KOPT-K1 (cell line): ENCODE data around the gene FHIT.
"Not testable (repeated sequence)": the region's sequence is repeated elsewhere in the genome, so short reads cannot be mapped to it uniquely, and the experiment has no call there.

Experiments used
- H3K27ac ChIP-seq: fragments of 200-600 bp; sonication (generic); 2 replicates; pipeline ENCODE4 v1.5.1; 2016; ENCODE audit warnings: antibody characterized with exemption, mild to moderate bottlenecking, low read depth, low read length; ENCODE audit not compliant: poor library complexity, severe bottlenecking
- H3K36me3 ChIP-seq: fragments of 200-600 bp; sonication (generic); 2 replicates; pipeline ENCODE4 v1.5.1; 2017; ENCODE audit warnings: antibody characterized with exemption, mild to moderate bottlenecking, low read length, moderate library complexity; ENCODE audit not compliant: insufficient read depth
- H3K9me3 ChIP-seq: fragments of 200-600 bp; sonication (generic); 2 replicates; pipeline ENCODE4 v1.5.1; 2017; ENCODE audit warnings: antibody characterized with exemption, low read length, mild to moderate bottlenecking; ENCODE audit not compliant: insufficient read depth, poor library complexity, severe bottlenecking

Gene FHIT

DNA sequence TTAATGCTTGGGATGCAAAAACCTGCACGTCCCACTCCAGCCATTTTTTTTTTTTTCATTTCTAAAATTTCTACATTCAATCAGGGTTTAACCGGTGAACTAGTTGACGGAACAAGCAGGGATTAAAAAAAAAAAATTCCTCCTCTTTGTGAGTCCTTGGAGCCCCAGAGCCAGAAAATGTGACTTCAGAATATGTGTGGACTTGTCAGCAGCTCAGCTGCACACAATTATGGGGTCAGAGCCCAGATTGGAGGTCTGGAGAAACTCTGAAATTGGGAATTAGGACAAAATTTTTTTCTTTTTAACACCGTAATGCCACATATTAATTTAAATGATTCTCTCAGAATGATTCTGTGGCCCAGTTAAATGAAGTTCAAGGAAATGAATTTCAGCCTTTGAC lies 1280.5 kb downstream of the FHIT start:
- H3K36me3 ChIP-seq = peaks cover 32% of the 10 kb centered on the region
- H3K27ac ChIP-seq = no peak overlapping the region
- H3K9me3 ChIP-seq = no peaks in the 10 kb centered on the region

DNA sequence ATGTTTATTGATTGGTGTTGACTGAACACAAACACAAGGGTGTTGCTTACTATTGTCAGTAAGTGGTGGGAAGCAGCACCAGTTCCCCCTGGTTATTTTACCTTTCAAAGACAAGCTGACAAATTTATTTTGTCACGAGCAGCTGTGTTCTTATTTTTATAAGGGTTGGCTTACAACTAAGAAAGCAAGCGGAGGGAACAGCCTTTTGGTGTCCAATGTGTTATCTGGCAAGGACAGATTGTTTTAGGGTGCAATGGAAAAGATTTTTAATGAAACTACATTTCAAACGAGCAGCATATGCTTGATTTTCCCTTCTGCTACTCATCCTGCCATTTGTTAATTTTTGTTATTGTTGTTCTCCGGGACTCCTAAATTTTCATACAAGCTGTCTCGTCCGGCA lies 1280.9 kb downstream of the FHIT start:
- Histone ChIP-seq H3K27ac (no peak overlapping the region), H3K36me3 (peaks cover 32% of the 10 kb centered on the region), H3K9me3 (no peaks in the 10 kb centered on the region)

DNA sequence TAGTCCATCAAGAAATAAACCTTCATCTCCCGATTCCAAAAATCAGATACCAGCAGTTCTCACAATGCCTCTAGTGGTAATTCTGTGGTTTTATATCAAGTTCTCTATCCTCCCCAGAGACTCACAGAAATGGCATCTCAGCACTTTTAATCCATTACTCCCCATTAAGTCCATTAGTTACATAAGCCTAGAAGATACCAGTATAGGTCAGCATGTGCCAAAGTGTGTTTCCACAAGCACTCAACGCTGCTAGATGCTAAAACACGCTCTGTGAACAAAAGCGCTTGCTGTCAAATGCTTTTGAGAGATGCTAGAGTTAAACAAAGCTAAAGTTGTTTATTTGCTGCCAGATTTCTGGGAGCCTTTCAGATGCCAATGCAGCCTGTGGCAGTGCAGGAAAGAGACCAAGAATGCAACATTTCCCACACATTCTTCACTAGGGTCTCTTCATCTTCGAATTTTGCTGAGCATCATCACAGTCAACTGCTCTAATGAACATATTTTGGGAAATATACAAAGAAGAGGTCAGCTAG lies 1282.7 kb downstream of the FHIT start:
- Histone ChIP-seq H3K9me3 (no peaks in the 10 kb centered on the region), H3K27ac (no peak overlapping the region), H3K36me3 (peaks cover 20% of the 10 kb centered on the region)

DNA sequence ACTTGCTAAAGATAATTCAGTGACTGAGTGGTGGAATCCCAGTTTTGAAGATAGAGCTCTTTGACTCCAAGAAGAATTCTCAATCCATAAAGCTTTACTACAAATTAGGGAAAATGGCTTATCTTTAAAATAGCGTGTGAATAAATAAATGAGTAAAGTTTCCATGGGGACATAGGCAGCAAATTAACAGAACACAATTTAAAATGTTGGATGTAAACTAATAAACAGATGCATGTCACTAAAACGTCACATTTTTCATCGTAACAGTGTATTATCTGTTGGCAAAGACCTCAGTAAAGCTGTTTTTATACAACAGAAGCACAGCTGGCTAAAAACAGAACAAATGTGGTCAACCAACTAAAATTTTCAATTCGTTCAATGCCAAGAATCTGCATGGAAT lies 1287.6 kb downstream of the FHIT start:
- Histone ChIP-seq H3K9me3 (peaks cover 17% of the 10 kb centered on the region), H3K27ac (no peak overlapping the region)

DNA sequence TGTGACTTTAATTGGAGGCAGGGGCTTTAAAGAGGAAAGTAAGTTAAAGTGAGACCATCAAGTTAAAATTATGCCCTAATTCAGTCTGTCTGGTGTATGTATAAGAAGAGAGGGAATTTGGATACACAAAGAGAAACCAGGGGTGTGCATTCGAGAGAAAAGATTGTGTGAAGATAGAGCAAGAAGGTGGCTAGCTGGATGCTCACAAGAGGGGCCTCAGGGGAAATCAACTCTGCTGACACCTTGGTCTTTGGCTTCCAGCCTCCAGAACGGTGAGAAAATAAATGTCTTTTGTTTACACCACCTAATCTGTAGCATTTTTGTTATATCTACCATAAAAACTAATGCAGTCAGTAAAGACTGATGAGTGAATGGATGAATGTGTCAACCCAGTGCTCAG lies 1294.1 kb downstream of the FHIT start:
- Histone ChIP-seq H3K36me3 (peaks cover 60% of the 10 kb centered on the region), H3K9me3 (peaks cover 19% of the 10 kb centered on the region), H3K27ac (no peak overlapping the region)

More for the DNA sequence above, 1287.6 kb downstream of the FHIT start:
- peaks cover 18% of the 10 kb centered on the region; the same call in 1 of the 2 replicates for H3K36me3 ChIP-seq

DNA sequence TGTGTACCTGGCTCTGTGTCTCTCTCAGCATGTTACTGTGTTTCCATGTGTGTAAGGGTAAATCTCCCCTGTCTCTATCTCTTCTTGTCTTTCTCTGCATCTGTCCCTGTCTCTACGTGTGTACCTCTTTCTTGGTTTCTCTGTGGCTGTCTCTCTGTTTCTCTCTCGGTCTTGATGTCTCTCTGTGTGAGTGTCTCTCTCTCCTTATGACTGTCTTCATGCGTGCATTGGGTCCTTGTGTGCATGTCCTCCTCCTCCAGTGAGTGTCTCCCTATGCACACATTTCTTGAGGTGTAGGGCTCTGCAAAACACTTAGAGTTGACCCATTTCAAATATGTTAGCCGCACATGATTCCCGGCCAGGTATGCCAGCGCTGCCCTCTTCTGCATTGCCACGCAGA lies 1298.1 kb downstream of the FHIT start:
- H3K36me3 ChIP-seq = peaks cover 46% of the 10 kb centered on the region
- peaks cover 13% of the 10 kb centered on the region for H3K9me3 ChIP-seq
- H3K27ac ChIP-seq = no peak overlapping the region

DNA sequence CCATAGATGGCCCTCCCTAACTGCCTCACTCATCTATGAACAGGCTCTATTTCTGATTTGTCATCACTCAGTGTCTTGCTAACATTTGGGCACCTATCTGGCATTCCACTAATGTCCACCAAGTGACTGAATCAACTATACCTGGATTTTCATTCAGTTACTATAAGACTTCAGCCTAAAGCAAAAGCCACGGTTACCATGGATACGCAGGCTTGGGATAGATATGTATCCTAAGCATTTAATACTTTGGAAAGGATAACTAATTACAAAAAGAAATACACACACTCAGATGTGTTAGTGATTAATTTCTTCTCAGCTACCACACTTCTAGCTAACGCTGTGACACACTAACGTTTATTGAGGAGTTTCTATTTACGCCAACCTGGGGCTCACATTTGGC lies 1301.9 kb downstream of the FHIT start:
- no peak overlapping the region for H3K27ac ChIP-seq
- H3K36me3 ChIP-seq = peaks cover 31% of the 10 kb centered on the region
- peaks cover 13% of the 10 kb centered on the region for H3K9me3 ChIP-seq

DNA sequence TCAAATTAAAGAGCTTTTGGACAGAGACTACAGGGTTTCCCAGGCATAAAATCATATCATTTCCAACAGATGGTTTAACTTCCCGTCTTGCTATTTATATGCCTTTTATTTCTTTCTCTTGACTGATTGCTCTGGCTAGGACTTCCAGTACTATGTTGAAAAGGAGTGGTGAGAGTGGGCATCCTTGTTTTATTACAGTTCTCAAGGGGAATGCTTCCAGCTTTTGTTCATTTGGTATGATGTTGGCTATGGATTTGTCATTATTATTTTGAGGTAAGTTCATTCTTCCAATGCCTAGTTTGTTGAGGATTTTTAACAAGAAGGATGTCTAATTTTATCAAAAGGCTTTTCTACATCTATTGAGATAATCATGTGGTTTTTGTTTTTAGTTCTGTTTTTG lies 1304.9 kb downstream of the FHIT start:
- 0 out of 2 replicates have a peak, but pooled peaks cover 4% of the 10 kb centered on the region for H3K36me3 ChIP-seq
- peaks cover 13% of the 10 kb centered on the region for H3K9me3 ChIP-seq

DNA sequence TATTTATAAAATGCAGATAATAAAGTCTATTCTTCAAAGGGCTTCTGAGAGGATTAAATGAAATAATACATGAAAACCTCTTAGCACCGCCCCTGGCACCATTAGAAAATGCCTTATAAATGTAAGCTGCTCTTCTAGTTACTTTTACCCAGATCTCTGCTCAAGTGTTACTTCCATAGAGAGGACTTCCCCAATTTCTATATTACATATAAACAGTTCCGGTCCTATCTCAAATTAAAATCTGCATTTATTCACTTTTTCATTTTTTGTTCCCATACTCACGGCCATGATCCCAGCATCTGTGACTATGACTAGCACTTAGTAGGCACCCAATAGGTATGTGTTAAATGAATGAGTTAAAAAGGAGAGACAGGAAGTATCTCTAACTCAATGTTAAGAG lies 1310.5 kb downstream of the FHIT start:
- Histone ChIP-seq H3K36me3 (no peaks in the 10 kb centered on the region), H3K9me3 (peaks cover 1% of the 10 kb centered on the region), H3K27ac (no peak overlapping the region)

More for the DNA sequence above, 1304.9 kb downstream of the FHIT start:
- H3K27ac ChIP-seq = no peak overlapping the region

DNA sequence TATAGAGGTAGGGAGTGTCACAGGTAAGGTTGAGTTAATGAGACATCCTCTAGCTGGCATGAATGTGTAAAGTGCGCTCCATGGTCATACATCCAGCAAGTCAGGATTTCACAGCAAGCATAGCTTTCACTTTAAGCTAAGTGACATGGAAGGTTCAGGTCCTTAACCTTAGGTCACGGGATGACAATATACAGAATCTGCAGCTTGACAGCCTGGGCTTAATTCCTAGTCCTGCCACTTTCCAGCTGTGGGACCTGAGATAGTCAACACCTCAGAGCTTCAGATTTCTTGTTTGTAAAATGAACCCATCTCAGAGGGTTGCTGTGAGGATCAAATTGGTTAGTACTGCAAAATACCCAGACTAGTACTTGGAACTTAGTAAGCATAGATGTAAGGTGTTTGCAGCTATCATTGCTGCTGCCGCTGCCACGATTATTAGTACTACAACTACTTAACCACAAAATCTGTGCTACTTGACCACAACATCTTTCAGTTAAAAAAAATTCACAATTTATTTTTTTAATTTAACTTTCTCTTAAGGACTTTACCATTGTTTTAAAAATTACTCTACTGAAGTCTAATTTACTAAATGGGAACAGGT lies 1311.3 kb downstream of the FHIT start:
- H3K27ac ChIP-seq = no peak overlapping the region
- no peaks in the 10 kb centered on the region for H3K9me3 ChIP-seq
- peaks cover 7% of the 10 kb centered on the region; the same call in 1 of the 2 replicates for H3K36me3 ChIP-seq

DNA sequence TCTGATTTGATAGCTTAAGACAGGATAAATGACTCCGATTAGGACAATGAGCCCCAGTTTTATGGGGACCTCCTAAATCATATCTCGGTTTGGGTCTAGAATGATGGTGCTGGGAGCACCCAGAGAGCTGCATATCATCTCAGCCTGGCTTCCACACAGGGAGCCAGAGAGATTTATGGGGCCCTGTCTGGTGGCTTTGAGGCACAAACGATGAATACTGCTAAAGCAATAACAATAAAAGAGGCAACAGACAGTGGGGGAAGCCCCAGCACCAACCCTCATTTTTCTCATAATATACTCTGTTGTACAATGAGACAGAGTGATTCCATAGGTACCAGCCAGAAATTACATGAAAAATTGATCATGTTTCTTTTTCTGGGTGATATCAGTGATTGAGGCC lies 1312.4 kb downstream of the FHIT start:
- H3K27ac ChIP-seq = no peak overlapping the region
- peaks cover 12% of the 10 kb centered on the region; the same call in 1 of the 2 replicates for H3K36me3 ChIP-seq
- H3K9me3 ChIP-seq = no peaks in the 10 kb centered on the region

DNA sequence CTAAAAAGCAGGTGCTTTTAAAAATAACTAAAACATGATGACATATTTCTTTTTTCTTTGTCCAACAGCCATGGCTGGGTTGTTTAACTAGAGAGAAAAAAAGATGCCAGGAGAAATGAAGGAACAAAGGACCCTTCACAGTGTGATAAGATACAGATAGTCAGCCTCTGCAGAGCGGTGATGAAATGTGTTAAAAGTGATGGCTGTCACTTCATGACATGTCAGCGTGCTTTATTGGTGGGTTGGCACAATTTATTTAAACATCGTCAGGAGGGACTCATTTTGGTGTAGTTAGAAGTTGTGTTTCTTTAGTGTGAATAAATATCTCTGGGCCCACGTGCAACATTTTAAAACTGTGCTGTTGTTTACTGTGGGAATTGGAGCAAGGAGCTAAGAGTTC lies 1314.1 kb downstream of the FHIT start:
- Histone ChIP-seq H3K27ac (no peak overlapping the region), H3K9me3 (no peaks in the 10 kb centered on the region)

DNA sequence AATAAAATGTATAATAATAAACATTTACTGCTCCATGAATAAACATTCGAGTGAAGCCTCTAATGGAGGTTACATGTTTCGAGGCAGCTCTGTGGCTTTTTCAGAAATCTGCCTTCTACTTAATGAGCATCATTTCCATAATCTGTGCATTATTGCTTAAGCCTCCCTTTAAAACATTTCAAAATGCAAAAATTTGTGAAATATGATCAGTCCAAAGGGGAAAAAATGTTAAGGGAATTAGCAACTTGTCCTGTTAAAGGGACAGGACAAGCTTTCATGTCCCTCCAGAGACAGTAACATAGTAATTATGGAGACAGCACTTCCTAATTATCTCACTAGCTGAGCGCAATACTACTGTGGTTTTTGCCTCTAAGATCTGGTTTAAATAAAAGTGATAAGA lies 1314.8 kb downstream of the FHIT start:
- no peak overlapping the region for H3K27ac ChIP-seq

More for the DNA sequence above, 1314.1 kb downstream of the FHIT start:
- peaks cover 12% of the 10 kb centered on the region; the same call in 1 of the 2 replicates for H3K36me3 ChIP-seq

DNA sequence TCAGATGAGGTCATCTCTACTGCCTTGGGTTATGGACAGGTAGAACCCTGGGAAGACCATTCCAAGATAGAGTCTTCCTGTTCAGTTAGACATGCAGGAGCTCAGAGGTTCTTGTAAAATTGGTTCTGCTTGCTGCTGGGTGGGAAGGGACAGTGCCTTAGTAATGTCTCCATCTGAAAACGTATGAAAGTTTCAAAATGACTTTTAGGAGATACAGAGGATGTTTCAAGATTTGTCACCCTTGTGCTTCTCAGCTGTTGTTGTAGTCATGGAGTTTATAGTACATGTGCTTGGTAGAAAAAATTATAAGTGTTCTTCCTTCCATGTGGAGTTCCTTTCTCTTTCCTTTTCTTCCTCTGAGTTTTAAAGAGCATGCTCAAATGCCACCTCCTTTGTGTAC lies 1316.2 kb downstream of the FHIT start:
- no peaks in the 10 kb centered on the region for H3K9me3 ChIP-seq
- H3K27ac ChIP-seq = no peak overlapping the region
- peaks cover 12% of the 10 kb centered on the region; the same call in 1 of the 2 replicates for H3K36me3 ChIP-seq

More for the DNA sequence above, 1314.8 kb downstream of the FHIT start:
- Histone ChIP-seq H3K36me3 (peaks cover 12% of the 10 kb centered on the region; the same call in 1 of the 2 replicates), H3K9me3 (no peaks in the 10 kb centered on the region)

DNA sequence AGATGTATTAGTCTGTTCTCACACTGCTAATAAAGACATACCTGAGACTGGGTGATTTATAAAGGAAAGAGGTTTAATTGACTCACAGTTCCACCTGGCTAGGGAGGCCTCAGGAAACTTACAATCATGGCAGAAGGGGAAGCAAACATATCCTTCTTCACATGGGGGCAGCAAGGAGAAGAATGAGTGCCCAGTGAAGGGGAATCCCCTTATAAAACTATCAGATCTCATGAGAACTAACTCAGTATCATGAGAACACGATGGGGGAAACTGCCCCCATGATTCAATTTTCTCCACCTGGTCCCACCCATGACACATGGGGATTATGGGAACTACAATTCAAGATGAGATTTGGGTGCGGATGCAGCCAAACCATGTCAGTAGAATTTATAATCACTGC lies 1316.7 kb downstream of the FHIT start:
- not testable (repeated sequence) for H3K9me3 ChIP-seq, H3K27ac ChIP-seq
- peaks cover 17% of the 10 kb centered on the region for H3K36me3 ChIP-seq

DNA sequence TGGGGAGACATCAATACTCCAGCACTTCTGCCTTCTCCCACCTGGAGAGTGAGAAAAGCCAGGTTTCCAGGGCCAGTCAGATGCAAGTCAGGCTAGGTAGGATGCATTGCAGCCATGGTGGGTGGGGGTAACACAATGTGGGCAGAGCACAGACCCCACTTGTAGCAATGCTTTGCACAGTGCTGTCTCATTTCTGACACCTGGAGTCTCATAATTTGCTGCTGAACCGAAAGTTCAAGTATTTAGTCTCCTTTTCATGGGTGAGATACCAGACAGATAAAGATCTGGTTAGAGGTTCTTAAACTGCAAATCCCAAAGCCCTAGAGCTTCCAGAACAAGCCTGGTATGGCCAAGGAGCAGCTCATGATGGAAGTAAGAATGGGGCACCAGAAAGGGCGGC lies 1321.1 kb downstream of the FHIT start:
- peaks cover 12% of the 10 kb centered on the region for H3K36me3 ChIP-seq
- H3K9me3 ChIP-seq = no peaks in the 10 kb centered on the region
- peak overlapping the region; percentile 38 for H3K27ac ChIP-seq
